Midbrain (tissue), 1 donor: Measurements from ENCODE around the gene CKAP5.

Experiments
- DNase-seq: peaks from one replicate; lab custom pipeline; 2025; lab: John Stamatoyannopoulos, UW

The CKAP5 gene

GRCh38 chr11:46766656-46767055 is 79.4 kb downstream of the CKAP5 start:
- no peak for DNase-seq

- no peak for DNase-seq
Measured at GRCh38 chr11:46762248-46762647, 83.8 kb downstream of the CKAP5 start.

GRCh38 chr11:46761807-46762206 is 84.3 kb downstream of the CKAP5 start:
- DNase-seq, result no peak

- DNase-seq, result no peak
Measured at GRCh38 chr11:46760429-46761128, 85.5 kb downstream of the CKAP5 start.

GRCh38 chr11:46759196-46759595 is 86.9 kb downstream of the CKAP5 start:
- no peak for DNase-seq

- peak; percentile 3 for DNase-seq
Measured at GRCh38 chr11:46755962-46756361, 90.1 kb downstream of the CKAP5 start.

GRCh38 chr11:46747150-46747549 is 98.9 kb downstream of the CKAP5 start:
- DNase-seq, result no peak

GRCh38 chr11:46745995-46746394 is 100.1 kb downstream of the CKAP5 start:
- no peak for DNase-seq

GRCh38 chr11:46745328-46745727 is 100.8 kb downstream of the CKAP5 start:
- DNase-seq, result no peak

- DNase-seq, result no peak
Measured at GRCh38 chr11:46743693-46744339, 102.3 kb downstream of the CKAP5 start.

- no peak for DNase-seq
Measured at GRCh38 chr11:46743043-46743442, 103.0 kb downstream of the CKAP5 start.

- DNase-seq, result peak; percentile 4
Measured at GRCh38 chr11:46741600-46742484, 104.2 kb downstream of the CKAP5 start.

- DNase-seq, result no peak
Measured at GRCh38 chr11:46738887-46739286, 107.2 kb downstream of the CKAP5 start.

- DNase-seq, result no peak
Measured at GRCh38 chr11:46737699-46738098, 108.4 kb downstream of the CKAP5 start.

- DNase-seq, result no peak
Measured at GRCh38 chr11:46736615-46737014, 109.5 kb downstream of the CKAP5 start.

GRCh38 chr11:46736146-46736545 is 109.9 kb downstream of the CKAP5 start:
- no peak for DNase-seq

- DNase-seq, result no peak
Measured at GRCh38 chr11:46733234-46733633, 112.8 kb downstream of the CKAP5 start.

- no peak for DNase-seq
Measured at GRCh38 chr11:46731545-46731944, 114.5 kb downstream of the CKAP5 start.

- no peak for DNase-seq
Measured at GRCh38 chr11:46729110-46730027, 116.7 kb downstream of the CKAP5 start.

- DNase-seq, result no peak
Measured at GRCh38 chr11:46728659-46729040, 117.4 kb downstream of the CKAP5 start.

- no peak for DNase-seq
Measured at GRCh38 chr11:46727952-46728658, 118.0 kb downstream of the CKAP5 start.
